Germinal center (tissue), 1 donor: Measurements from ENCODE around the gene PROCR.
"Not testable (repeated sequence)": the region's sequence is repeated elsewhere in the genome, so short reads cannot be mapped to it uniquely, and the experiment has no call there.

ENCODE experiments used
- DNase-seq: peaks from one replicate; pipeline ENCODE4 v3.0.0; 2012; ENCODE audit warnings: mixed read lengths, low spot score

The PROCR gene

DNA sequence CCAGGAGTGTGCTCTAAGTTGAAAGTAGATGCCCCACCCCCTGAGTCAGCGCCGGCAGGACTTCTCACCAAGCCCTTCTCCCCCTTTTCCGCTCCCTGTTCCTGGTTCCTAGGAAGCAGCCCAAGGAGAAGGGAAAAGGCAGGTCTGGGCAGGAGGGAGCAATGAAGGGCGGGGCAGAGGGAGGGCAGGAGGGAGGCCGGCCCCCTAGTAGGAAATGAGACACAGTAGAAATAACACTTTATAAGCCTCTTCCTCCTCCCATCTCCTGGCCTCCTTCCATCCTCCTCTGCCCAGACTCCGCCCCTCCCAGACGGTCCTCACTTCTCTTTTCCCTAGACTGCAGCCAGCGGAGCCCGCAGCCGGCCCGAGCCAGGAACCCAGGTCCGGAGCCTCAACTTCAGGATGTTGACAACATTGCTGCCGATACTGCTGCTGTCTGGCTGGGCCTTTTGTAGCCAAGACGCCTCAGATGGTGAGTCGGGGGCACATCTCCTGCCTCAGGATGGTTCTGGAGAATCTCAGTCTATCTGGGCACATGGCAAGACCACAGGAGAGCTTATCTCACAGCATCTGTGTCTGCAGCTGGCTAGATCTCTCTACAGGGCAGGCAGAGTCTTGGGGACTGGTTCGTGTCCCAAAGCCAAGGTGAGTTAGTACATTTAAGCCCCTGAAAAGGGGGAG, at the start of gene PROCR:
Gene PROCR (plus strand): TSS at position 320 of the 681 bp plus-strand sequence. CDS start 83 bp downstream, at position 403.
- DNase-seq = no peak

DNA sequence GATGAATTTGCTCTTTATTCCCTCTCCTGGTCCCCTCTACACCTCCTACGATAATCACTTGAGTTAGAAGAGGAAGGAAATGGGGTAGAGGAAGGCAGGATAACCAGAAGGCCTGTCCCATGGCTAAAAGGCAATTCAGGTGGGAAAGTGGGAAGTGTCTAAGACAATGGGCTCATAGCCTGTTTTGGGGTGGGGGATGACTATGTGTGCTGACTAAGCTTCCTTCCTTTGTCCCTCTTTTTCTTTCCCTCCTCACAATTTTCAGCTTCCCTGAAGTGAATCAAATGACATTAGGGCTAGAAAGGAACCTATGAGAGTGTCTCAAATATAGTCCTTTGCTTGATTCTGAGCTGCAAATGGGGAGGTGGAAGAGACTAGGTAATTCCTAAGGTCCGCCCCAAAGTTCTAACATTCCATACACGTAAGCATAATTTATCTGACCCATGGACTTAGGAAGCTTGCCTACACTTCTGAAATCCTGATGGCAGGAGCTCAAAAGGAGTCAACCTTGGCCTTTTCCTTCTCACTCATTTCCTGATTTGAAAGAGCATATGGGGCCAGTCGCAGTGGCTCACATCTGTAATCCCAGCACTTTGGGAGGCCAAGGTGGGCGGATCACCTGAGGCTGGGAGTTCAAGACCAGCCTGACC, 49.0 kb upstream of the PROCR start:
- no peak for DNase-seq

DNA sequence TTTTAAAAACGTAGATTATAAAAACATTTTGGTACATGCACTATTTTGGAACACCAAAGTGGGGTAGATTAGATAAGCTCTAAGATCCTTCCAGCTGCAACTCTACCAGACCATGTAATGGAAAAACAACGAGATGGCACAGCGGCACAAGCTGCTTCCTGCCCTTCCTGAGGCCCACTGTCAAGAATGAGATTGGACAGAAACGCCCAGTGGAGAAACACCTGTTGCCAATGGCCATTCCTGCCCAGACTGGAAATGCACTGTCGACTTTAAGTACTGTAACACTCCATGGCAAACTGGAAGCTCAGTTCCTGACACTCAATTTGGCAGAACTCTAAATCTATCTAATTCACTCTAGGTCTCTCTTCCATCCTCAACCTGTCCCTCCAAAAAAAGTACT, 46.1 kb upstream of the PROCR start:
- DNase-seq = no peak

DNA sequence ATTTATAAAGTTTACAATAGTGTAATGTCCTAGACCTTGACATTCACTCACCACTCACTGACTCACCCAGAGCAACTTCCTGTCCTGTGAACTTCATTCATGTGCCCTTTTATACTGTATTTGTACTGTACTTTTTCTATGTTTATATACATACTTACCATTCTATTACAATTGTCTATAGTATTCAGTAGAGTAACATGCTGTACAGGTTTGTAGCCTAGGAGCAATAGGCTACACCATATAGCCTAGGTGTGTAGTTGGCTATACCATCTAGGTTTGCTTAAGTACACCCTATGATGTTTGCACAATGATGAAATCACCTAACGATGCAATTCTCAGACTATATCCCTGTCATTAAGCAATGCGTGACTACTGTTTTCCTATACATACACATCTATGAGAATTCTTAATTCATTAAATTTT, 42.2 kb upstream of the PROCR start:
- no peak for DNase-seq

DNA sequence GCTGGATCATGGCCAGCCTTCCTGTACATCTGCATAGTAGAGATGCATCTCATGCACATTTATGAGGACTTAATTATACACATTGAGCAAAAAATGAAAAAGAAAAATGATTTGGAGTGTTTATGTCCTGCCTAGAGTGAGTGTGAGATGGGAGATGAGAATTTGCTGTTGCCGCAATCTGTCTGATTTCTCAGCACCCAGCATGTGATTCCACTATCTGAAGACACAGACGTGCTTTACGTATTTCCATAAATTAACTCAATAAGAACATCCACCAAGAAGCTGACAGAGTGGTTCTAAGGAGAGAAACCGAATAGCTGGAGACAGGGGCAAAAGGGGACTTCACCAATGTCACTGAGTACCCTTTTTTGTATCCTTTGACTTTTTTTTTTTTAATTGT, 39.9 kb upstream of the PROCR start:
- no peak for DNase-seq

DNA sequence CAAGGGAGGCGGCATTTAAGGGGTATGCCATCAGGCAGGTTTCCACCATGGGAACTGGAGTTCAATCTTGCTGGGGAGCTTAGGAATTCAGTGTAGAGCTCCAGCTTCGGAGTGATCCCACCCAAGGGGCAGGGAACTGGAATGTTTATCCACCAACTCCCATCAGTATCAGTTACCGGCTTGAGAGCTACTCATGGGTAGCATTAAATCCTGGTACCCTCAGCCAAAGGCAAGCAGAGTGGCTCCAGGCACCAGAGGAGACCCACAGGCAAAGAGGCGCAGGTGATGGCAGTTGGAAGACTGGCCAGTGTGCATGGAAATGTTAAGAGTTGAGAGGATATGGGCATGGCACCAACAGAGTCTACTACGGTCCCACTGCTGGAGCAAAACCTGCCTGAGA, 38.8 kb upstream of the PROCR start:
- DNase-seq = no peak

DNA sequence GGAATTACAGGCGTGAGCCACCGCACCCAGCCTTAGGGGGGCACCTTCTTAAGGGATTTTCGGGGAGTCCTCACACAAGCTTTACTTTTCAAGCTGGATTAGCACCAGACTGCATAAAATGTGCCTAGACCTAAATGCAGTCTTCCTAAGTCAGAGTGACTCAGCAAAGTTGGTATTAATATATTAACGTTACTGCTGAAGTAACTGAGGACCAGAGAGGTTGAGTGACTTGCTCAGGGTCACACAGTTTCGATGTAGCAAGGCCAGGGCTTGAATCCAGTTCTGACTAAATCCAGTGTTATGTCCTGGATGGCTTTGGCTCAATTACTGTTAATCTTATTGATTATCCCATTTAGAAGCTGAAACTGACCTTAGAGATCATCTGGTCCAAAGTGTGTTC, 38.1 kb upstream of the PROCR start:
- no peak for DNase-seq

DNA sequence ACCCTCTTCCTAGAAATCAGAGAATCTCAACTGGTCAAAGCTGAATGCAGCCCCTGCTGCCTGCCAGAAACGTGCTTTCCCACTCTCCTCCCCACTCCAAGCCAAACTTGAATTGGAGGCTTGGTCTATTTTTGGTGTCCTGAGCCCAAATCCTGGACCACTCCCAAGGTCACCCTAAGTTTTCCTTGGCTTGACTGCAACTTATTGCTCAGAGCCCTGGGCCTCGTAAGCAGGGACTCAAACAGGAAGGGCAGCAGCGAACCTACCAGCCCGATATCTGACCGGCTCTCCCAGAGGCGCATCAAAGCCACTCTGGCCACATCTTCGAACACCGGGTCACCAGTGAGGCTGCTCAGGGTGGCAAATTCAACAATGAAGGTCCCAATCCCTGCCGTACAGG, 37.4 kb upstream of the PROCR start:
- DNase-seq = no peak

DNA sequence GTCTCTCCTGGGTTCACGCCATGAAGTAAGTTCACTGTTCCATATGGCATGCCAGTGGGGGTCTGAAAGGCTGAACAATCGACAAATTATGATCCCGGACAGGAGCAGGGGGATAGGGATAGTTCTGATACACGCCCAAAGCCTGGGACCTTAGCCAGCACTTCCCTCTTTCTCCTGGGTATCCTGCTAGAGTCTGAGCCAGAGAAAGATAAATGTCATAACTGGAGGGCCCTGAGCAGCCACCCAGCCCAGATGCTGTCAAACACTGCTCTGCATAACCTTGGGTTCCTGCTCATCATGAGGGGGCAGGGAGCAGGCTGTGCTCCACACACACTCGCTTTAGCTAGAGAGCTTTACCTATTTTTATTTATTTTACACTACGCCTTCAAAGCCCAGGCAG, 37.0 kb upstream of the PROCR start:
- no peak for DNase-seq

DNA sequence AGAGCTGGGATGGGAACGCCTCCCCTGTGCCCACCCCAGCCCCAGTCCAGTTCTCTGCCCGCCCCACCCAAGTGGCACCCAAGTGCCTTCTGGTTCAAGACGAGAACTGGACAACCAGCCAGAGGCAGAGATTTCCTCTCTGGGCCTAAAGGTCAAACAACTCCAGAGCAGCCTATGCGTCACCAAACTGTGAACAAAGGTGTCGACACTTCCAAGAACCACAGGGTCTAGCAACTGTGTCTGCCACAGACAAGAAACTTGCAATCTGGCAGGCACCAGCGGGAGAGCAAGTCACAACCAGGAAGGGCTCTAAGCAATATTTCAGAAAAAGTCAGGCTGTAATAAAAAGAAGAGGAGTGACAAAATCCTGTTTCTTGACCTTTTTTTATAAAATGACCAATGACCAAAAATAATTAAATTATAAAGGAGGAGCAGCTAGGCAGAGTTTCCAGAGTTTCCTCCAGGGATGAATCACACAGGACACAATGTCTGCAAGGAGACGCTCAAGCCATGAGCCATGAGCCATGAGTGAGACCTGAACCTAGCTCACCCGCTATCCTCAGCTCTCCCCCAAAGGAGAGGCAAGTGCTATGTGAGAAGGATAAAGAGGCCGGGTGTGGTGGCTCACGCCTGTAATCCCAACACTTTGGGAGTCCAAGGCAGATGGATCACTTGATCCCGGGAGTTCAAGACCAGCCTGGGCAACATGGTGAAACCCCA, 35.8 kb upstream of the PROCR start:
- no peak for DNase-seq

DNA sequence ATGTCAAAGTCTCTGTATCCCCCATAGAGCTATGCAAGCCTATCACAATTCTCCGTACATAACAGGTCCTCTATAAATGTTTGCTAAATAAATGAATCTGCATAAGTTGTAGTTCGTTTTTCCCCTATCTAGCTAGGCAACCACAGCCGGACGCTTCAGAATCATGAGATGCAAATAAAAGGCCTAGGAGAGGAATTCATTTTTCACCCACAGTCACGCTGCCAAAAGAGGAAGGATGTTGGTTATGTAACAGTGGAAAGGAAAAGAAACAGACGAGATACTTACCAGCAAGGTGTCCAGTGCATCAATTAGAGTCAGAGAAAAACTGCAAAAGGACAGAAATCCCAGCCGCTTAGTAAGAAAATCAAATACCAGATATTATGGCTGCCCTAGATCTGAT, 27.2 kb upstream of the PROCR start:
- peak; percentile 75 for DNase-seq

DNA sequence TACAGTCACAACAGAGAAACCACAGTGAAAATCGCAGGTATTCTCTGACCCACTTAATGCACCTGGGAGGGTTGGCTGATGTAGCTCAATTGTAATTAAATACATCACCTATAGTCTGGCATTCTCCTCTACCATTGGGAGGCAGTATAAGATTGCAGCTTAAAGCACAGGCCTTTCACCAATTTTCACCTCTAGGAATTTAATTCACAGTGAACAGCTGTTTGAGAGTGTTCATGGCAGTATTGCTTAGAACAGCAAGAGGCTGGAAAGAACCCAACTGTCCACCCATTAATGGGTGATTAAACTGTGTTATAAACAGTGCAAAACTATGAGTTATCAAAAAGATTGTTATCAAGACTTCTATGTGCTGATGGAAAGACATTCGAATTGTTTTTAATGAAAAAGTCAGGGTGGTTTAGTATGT, 26.7 kb upstream of the PROCR start:
- DNase-seq = peak; percentile 60

DNA sequence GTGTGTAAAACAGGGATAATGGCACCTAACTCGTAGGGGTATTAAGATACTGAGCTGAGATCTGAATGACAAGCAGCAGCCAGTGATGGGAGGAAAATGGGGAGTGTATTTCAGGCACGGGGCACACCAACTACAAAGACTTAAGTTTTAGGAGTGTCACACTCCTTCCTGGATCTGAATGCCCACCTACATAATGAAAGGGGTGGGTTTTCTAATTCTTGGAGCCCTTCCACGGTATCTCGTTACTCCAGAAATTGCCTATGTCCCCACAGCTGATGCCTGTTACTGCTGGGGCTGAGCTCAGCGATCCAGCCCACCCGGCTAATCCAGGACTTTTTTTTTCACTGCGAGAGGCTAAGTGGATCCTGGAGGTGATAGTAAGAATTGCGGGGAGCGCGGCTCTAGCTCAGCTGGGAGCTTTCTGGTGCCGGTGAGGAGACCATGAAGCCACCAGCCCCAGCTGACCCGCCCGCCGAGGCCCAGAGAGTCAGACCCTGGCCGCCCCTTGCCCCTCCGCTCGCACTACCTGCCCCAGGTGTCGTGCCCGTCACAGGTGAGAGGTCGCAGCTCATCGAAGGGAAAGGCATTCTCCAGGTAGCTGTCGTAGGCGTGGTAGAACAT, 25.5 kb upstream of the PROCR start:
- no peak for DNase-seq

DNA sequence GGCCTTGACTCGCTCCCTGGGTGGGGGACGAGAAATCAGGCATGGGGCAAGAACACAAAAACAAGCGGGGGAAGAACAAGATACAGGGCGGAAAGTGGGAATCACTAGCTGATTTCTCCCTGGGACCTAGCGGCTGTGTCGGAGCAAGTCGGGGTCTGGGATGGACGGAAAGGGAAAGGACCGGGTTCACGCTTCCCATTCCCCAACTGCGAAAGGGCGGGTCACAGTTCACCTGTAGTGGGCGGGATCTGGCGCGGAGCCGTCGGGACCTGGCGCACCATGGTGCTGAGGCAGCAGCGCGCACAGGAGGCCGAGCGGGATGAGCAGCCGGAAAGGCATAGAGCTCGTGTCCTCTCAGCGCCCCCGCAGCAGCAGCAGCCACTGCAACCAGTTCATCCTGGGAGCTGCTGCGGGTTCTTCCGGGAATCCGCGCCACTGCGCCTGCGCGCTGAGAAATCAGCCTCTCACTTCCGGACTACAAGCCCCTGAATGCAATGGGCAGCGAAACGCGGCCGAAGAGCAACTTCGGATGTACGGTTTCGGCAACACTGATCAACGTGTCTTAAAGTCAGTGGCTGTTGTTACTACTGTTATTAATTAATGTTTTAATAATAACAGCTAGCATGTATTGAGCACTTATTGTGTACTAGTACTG, 24.8 kb upstream of the PROCR start, which contains the start of gene EDEM2:
Gene EDEM2 (minus strand): TSS at position 417 of the 655 bp plus-strand sequence. CDS start 78 bp downstream, at position 339.
- DNase-seq = peak; percentile 93

DNA sequence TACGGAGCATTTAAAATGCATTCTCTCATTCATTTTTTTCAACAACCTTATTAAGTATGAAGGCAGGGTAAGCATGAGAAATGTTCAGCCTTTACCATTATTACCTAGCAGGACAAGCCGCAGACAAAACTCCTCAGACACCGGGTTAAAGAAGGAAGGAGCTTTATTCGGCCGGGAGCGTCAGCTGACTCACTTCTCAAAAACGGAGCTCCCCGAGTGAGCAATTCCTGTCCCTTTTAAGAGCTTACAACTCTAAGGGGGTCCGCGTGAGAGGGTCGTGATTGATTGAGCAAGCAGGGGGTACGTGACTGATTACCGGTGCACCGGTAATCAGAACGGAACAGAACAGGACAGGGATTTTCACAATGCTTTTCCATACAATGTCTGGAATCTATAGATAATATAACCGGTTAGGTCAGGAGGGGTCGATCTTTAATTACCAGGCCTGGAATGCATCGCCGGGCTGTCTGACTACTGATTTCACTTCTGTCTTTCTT, 24.2 kb upstream of the PROCR start:
- not testable (repeated sequence) for DNase-seq

DNA sequence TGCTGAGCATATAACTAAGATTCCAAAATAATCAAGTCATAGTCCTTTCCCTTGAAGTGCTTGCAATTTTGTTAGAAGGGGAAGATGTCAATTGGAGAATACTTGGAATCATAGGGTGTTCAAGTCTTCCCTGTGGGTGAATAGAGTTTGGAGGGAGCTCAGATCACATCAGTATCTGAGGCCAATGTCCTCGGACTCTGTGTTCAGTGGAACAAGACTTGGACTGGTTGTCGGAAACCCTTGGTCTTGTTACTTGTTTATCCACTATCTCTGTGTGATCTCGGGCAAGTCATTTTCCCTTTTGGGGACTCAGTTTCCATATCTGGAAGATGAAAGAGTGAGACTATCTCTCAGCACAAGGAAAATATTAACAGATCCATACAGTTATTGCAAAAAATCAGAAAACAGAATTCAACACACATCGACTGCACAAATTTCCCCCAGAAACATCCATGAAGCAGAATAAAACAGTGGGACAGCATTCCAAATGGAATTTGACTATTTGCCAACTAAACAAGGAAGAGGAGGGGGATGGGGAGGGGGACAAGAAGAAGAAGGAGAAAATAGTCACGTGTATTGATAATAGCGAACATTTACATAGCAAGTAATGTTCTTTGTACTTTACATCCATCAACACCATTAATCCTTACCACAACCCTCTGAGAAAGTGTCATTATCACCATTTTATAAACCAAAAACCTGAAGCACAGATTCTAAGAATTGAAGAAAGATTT, 20.9 kb upstream of the PROCR start:
- no peak for DNase-seq

DNA sequence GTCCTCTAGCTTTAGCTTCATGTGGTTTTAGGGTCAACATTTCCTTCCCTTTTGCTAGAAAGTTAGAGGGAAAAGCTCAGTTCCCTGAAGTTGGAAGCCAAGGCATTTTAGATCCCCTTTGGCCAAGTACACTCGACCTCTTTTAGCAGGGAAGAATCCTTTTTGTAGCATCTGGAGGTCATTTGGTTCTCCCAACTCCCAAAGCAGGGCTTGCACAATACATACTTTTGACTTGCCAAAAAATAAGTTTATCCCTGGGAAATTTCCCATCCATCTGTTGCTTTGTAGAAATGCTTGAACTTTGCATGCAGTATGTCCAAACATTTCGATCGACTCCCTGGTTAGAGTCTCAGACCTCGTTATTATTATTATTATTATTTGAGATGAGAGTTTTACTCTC, 20.1 kb upstream of the PROCR start:
- DNase-seq = no peak

DNA sequence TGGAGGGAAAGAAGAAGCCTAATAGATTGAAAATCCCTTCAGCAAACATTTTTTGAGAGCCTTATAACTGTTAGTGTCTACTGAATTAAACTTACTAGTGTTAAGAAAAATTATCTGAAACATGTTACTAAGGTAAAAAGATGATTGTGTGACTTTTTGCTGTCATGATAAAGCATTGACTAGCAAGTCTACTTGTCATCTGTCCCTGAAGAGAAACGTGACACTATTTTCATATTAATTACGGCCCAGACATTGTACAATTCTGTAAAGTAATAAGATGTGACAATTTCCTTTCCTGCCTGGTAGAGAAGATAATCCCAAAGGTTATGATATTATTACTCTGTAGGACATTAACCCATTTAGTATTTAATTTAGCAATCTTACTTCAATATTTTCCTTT, 15.9 kb upstream of the PROCR start:
- DNase-seq = no peak

DNA sequence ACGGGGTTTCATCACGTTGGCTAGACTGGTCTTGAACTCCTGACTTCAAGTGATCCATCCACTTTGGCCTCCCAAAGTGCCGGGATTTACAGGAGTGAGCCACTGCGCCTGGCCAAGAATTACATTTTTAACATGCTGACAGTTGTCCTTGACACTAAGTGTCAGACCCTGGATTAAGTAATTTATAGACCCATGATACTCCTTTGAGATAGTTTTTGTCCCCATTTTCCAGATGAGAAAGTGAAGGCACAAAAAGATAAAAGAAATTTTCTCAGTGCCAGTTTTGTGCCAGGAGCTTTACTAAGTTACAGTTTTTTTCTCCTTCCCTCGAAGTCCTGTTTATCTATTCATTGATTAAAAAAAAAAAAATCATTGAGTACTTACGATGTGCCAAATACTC, 14.9 kb upstream of the PROCR start:
- no peak for DNase-seq

DNA sequence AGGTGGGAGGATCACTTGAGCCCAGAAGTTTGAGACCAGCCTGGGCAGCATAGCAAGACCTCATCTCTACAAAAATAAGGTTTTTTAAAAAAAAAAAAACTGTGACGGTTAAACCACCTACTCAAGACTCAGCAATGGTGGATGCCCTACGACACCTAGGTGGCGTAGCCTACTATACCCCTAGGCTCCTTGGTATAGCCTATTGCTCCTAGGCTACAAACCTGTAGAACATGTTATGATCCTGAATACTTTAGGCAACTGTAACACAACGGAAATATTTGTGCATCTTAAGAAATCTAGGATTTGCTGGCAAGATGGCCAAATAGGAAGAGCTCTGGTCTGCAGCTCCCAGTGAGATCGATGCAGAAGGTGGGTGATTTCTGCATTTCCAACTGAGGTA, 11.5 kb upstream of the PROCR start:
- DNase-seq = not testable (repeated sequence)

DNA sequence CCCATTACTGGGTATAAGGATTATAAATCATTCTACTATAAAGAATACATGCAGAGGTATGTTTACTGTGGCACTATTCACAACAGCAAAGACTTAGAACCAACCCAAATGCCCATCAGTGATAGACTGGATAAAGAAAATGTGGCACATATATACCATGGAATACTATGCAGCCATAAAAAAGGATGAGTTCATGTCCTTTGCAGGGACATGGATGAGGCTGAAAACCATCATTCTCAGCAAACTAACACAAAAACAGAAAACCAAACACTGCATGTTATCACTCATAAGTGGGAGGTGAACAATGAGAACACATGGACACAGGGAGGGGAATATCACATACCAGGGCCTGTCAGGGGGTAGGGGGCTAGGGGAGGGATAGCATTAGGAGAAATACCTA, 7.3 kb upstream of the PROCR start:
- DNase-seq = not testable (repeated sequence)
